ENCODE results near the gene SLC23A1.

SLC23A1 gene

DNA sequence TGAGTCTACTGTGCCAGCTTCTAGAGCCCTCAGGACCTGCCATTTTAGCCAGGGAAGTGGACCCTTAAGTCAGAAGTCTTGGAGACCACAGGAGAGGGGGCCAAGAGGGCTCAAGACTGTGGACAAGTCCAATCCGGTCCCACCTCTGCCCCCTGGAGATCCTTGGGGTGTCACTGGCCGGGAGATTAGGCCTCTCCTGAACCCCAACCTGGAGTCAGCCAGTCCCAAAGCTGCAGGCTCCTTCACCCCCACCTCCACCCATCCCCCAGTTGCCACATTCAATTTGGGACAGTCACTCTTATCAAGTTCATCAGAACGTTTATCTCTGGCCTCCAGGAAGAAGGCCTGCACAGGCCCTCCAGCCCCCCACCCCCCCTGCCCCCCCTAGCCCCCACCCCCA, 290 bp downstream of the SLC23A1 start:
- no peak overlapping the region for H3K4me3 ChIP-seq (ENCODE audit: low read depth, low read length)
- TF ChIP-seq, protein P1, sequence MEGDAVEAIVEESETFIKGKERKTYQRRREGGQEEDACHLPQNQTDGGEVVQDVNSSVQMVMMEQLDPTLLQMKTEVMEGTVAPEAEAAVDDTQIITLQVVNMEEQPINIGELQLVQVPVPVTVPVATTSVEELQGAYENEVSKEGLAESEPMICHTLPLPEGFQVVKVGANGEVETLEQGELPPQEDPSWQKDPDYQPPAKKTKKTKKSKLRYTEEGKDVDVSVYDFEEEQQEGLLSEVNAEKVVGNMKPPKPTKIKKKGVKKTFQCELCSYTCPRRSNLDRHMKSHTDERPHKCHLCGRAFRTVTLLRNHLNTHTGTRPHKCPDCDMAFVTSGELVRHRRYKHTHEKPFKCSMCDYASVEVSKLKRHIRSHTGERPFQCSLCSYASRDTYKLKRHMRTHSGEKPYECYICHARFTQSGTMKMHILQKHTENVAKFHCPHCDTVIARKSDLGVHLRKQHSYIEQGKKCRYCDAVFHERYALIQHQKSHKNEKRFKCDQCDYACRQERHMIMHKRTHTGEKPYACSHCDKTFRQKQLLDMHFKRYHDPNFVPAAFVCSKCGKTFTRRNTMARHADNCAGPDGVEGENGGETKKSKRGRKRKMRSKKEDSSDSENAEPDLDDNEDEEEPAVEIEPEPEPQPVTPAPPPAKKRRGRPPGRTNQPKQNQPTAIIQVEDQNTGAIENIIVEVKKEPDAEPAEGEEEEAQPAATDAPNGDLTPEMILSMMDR (IDR thresholded peaks at IDR 0.05; ENCODE audit: low read depth, low read length), result no peak

- no peak overlapping the region for H3K4me3 ChIP-seq (ENCODE audit: low read depth, low read length)
- TF ChIP-seq, protein P1 (IDR thresholded peaks at IDR 0.05; ENCODE audit: low read depth, low read length), result no peak
Observed at GRCh38 chr5:139381837-139382761, 998 bp downstream of the SLC23A1 start.

DNA sequence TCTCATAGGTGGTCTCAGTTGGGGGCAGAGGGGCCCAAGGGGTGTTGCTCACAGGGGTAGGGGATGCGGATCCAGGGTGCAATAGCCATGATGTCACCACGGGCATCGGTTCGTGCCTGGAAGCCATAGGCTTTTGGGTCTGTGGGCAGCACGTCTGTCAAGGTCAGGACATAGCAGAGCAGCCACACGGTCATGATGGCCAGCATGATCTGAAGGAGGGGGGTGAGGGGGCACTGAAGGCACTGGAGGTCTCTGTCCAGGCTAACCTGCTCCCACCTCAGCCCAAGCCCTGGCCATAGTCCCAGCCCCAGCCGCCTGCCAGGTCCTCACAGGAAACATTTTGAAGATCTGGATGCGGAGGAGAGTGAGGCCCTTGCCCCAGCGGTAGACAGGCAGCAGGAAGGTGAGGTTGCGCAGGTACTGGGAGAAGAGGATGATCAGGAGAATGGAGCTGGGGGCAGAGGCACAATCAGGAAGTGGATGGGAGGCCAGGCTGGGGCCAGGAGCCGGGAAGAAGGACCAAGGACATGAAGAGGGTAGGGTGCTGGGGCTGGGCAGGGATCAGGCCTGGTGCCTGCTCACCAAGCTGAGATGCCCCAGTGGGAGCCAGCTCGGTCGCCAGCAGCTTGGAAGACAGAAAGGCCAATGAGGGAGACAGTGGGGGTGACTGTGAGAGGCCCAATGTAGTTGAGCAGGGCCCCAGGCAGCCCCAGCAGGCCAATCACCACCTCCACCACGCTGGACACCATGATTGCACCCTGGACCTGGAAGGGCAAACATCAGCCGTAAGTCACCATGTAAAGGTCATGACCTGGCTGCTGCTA, 3.3 kb downstream of the SLC23A1 start:
- no peak overlapping the region for H3K4me3 ChIP-seq (ENCODE audit: low read depth, low read length)
- TF ChIP-seq, protein P1 (IDR thresholded peaks at IDR 0.05; ENCODE audit: low read depth, low read length), result no peak

GRCh38 chr5:139378941-139379361, 4.1 kb downstream of the SLC23A1 start:
- TF ChIP-seq, protein P1 (IDR thresholded peaks at IDR 0.05; ENCODE audit: low read depth, low read length), result no peak
- no peak overlapping the region for H3K4me3 ChIP-seq (ENCODE audit: low read depth, low read length)

DNA sequence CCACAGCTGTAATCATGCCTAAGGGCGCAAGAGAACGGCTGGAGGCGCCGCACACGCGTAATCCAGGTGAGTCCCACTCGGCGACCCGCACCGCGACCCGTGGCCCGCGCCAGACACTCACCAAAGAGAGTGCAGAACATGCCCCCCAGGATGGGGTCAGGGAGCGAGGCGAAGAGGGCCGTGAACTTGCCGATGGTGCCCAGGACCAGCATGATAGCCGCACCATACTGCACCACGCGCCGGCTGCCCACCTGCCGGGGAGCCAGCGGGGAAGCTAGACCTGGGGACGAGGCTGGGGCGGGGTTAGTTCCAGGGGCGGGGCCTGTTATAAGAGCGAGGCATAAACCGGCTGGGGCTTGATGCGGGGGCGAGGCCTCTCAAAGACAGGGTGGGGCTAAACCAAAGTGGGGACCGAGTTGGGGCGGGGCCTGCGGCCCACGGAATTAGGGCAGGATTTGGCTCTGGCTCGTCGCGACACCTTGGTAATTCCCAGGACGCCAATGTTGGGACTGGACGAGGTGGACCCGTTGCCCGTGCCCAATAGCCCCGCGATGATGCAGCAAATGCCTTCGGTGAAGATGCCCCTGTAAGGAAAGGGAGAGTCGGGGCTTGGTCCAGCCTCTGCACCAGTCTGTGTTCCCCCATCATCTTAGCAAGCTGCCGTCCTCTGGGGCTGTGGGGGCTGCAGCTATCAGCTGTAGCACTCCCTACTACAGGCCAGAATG, 4.8 kb downstream of the SLC23A1 start:
- H3K4me3 ChIP-seq (ENCODE audit: low read depth, low read length), result no peak overlapping the region

DNA sequence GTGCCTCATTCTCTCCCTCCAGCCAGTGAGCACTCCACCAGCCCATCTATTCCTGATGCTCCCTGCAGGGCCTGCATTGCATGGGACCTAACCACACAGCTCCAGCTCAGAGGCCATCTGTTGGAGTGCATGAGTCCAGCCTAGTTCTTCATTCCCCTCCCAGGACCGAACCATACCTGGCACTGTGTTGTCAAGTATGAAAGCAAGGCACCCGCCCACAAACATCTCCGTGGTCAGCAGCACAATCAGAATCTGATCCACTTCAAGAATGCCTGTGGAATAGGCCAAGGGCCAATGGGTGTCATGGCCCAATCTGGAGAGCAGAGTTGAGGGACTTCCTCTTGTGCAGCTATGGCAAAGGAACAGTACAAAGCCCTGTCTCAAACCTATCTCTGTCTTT, 5.9 kb downstream of the SLC23A1 start:
- H3K4me3 ChIP-seq (ENCODE audit: low read depth, low read length), result no peak overlapping the region
- TF ChIP-seq, protein P1 (IDR thresholded peaks at IDR 0.05; ENCODE audit: low read depth, low read length), result no peak

More for the DNA sequence above, 4.8 kb downstream of the SLC23A1 start:
- TF ChIP-seq, protein P1 (IDR thresholded peaks at IDR 0.05; ENCODE audit: low read depth, low read length), result no peak

Data from WI38 (cell line).